GM19240 (cell line): ENCODE data around the gene SAMD13.

Experiments used
- DNase-seq: peaks from one replicate; pipeline ENCODE4 v3.0.0; 2011; ENCODE audit warnings: low spot score; ENCODE audit not compliant: insufficient read length

Gene SAMD13, protein sequence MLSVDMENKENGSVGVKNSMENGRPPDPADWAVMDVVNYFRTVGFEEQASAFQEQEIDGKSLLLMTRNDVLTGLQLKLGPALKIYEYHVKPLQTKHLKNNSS

DNA sequence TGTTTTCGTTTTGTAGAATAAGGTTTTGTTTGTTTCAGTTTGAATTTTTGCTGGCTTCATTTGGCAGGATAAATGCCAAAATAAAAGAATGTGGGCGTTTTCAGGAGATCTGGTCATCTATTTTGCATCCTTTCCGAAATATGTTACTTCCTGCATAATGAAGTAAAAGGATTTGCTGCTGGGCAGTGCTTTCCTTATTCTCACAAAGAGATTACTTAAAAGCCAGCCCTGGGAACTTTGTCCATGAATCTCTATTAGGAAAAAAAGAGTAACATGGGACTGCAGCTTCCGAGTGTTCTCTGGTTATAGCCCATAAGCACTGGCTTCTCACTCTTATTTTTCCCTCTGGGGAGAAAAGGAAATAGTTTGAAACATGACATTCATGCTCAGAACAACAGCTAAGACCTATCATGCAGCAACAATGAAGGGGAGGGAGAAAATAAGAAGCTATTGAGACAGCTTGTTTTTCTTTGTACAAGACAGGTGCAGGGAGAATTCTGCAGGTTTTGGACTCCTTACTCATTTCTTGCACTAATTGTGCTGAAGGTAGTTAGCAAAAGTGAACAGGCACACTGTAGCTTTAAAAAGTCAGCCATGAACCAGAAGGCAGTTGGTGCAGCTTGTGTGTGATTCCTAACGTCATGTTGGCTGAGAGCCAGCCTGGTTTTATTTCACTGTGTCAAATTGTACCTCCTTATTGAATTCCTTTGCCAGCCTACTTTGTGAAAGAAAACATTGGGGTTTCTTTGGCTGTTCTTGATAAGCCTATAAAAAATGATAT, at the start of gene SAMD13:
TSS of gene SAMD13 (plus strand) at position 705 of the 781 bp plus-strand sequence. CDS start 1,527 bp downstream, outside the sequence.
- DNase-seq = no peak

DNA sequence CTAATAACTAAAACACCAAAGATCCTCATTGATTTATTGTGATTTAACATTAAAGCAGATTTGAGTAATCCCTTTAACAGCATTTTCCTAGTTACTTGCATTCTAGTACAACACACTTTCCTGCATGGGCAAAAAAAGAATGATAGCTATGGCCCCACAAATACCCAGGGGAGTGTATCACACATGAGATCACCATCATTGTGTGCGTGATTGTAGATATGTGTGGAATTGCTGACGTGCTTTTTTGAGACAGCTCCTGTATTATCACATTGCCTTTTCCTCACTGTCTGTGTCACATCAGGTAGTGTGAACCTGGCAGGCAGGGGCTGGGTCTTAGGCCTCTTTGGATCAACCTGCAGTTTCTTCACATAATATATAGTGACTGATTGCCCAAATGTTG, 48.5 kb upstream of the SAMD13 start:
- DNase-seq = no peak

DNA sequence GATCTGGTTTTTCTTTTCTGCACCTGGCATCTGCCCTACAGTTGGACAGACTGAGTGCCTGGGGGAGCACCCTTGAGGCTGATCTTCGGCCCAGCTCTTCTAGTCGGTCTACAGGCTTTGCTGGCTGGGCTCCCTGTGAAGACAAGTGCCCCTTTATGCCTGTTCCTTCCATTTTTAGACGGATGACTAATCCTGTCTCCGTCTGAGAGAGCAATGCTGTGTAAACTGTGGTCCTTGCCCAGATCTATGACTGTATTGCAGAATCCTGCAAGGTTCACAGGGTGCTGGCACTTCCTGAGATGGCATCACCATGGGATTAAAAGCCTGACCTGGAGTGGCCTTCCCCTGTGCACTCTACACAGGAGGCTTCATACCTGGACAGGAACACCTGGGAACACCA, 47.6 kb upstream of the SAMD13 start:
- DNase-seq = no peak

DNA sequence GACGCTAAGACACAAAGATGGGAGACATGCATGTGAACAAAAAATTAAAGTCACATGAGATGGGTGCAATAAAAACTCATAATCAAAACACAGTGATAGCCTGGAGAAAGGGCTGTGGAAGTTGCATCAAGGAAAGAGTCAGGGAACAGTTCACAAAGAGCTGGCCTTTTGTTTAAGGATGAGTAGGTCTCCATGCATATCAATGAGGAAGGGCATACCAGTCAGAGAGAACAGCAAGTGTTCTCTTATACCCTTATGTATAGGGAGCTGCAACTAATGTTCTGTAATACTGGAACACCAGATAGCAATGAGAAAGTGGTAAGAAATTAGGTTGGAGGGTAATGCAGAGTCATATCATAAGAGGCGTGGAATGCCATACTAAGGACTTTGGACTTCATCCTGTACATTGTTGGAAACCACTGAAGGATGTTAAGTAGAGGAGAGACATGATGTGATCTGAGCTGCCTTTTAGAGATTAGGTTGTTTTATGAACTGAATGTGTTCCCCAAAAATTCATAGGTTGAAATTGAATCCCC, 46.7 kb upstream of the SAMD13 start:
- DNase-seq = no peak

DNA sequence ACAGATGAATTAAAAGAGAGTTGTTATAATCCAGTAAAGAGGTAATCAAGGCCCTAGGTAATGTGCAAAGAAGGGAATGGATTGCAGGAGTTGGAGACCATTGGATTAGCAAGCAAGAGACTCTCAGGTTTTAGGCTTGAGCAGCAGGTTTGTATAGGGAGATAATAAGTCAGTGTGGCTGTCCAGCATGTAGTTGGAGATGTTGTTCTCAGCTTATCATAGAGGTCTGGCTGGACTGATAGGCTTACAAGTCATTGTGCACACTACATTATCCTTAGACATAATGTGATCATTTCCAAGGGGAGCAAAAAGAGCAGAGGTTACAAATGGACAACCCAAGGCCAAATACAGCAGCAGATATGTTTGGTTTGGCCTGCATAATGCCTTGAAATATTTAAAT, 45.9 kb upstream of the SAMD13 start:
- DNase-seq = no peak

DNA sequence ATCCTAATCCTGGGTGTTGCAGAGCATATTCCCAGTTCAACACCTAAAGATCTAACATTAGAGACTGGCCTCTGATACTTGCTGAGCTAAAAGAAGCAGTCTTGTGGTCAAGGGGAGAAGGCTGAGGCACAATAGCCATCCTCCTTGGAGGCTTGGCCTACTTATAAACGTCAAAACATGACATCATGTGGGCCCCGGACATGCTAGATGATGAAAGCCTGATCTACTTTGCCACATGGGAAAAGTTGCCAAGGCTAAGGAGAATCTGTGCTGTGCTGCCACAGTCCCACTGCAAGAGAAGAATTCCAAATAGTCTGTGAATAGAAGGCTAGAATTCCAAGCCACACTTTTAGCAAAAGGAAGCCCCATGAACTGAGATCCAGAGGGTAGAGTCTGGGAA, 43.9 kb upstream of the SAMD13 start:
- no peak for DNase-seq

DNA sequence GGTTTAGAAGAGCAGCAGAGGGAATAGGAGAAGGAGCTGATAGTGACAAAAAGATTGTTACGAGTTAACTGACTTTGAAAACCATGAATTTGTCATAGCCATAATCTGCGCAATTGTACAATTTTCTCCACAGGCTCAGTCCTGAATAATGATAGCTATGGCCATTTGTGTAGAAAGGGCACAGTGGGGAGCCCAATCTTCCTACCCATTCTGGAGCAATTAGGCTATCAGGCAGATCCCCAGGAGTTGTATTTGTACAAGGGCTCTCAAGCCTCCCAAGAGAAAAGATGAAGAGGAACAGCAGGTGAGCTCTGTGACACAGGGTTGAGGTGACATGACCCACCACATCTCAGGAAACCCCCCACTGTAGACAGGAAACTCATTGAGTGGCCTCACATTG, 42.1 kb upstream of the SAMD13 start:
- DNase-seq = no peak

DNA sequence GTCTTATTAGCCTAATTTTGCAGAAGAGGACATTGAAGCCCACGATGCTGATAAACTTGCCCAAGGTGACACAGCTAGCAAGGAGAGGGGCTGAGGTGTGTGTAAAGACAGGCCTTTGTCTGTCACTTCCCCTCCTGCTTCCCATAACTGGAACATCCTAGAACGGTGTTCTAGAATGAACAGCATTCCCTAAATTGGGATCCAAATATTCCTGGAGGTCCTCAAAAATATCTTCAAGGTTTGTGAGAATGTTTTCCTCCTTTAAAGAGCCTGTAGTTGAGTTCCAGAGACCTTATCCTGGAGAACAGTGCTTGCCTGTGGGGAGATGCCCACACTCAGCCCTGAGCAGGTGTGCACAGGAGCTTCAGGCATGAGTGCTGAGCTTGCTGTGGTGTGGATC, 41.5 kb upstream of the SAMD13 start:
- no peak for DNase-seq

DNA sequence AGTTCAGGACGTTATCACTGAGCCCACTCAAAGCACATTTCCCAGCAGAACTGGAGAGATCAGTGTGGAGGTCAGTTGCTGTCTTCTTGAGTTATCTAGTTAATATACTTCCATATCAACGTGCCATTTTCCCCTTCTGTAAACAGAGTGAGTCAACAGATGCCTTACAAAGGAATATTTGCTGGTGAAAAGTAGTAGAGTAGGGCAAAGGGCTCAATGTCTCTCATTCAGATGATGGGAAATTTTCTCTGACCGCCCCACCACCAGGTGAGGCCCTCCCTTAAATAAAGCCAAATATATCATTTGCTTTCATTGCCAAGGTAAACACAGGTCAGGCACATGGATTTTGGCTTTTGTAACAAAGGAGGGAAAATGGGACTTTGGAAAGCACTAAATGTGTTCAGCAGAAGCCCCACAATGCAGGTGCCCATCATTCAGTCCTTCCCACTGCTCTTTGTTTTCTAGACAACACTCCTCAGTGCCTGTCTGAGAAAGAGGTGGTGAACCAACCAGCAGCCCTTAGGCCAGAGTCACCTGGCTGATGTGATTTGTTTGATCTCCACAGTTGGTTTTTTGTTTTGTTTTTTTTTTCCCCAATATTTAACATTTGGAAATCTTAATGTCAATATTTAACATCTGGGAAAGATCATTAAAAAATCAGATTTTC, 40.5 kb upstream of the SAMD13 start:
- DNase-seq = no peak

DNA sequence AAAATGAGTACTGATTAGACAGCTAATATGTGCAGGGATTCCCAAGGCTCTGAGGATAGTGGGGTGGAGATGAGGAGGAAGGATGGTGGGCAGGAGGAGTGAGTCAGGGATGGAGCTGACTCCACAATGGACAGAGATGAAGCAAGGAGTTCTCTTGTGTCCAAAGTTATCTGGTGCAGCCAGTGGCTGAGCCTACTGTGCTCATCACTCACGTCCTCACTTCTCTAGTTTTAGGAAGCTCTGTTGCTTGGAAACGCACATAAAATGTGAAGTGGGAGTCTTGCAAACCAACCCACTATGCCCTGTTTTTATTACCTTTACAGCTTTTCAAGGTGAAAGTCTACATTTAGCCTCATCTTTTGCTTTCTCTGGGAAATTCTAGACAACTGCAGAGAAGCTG, 36.5 kb upstream of the SAMD13 start:
- DNase-seq = no peak

DNA sequence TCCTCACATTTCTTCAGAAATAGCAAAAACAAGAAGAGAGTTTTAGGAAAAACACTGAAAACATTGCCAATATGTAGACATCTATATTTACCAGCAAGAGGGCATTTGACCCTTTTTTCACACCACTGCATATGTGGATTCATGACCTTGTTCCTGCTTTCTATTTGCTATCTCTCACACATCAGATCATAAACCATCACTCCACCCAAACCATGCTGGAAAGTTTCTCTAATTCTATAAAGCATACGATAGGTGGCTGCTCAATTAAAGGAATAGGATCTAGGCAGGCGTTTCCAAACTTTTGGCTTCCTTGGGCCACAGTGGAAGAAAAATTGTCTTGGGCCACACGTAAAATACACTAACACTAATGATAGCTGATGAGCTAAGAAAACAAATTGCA, 35.6 kb upstream of the SAMD13 start:
- no peak for DNase-seq

DNA sequence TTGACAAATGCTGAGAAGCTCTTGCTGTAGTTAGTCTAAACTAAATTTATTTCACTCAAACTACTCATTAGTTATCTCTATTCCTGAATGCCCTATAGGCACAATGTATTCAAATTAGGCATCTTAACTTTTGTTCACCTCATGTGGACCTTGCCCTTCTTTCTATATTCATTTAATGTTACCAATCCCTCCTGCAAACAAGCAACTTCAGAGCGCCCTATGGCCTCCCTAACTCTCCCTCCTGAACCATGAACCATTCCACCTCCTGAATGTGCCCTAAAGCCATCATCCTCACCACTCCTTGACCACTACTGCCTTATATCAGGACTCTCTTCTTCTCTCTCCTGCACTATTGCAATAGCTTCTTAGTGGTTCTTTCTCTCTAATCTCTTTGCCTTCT, 34.8 kb upstream of the SAMD13 start:
- no peak for DNase-seq

DNA sequence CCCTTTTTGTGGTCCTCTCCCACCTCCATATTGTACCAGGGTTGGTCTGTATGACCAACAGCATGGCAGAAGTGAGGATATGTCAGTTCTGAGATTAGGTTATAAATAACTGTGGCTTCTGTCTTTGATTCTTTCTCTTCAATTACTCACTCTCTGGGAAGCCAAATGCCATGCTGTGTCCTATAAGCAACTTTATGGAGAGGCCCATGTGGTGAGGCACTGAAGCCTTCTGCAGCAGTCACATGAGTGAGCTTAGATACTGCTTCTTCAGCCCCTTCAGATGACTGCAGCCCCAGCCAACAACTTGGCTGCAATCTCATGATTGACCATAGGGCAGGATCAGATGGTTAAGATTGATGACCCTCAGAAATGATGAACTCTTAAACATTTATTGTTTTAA, 34.0 kb upstream of the SAMD13 start:
- DNase-seq = no peak

DNA sequence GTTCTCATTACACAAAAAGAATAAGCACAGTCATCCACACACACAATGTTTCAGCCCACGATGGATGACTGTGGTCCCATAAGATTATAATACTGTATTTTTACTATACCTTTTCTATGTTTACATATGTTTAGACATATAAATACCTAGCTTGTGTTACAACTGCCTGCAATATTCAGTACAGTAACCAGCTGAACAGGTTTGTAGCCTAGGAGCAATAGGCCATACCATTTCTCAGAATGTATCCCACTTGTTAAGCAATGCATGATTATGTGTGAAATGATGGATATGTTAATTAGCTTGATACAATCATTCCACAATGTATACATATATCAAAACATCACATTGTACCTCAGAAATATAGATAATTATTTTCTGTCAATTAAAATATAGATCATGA, 33.2 kb upstream of the SAMD13 start:
- DNase-seq = no peak

DNA sequence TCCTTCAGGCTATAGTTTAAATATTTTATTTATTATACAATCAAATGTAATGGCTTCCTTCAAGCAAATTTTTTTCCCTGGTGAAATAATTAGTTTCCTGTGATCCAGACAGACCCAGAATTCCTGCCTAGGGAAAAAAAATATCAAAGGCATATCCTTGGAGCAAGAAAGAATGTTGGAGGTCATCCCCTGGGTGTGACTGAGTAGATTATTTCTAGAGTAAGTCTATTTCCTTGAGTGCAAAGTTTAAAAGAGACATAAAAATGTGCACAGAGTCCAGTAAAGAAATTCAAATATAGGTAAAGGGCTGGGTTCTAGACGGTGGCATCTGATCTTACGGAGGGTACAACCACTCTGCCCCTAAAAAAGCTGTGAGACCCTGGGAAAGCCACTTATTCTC, 32.2 kb upstream of the SAMD13 start:
- no peak for DNase-seq

DNA sequence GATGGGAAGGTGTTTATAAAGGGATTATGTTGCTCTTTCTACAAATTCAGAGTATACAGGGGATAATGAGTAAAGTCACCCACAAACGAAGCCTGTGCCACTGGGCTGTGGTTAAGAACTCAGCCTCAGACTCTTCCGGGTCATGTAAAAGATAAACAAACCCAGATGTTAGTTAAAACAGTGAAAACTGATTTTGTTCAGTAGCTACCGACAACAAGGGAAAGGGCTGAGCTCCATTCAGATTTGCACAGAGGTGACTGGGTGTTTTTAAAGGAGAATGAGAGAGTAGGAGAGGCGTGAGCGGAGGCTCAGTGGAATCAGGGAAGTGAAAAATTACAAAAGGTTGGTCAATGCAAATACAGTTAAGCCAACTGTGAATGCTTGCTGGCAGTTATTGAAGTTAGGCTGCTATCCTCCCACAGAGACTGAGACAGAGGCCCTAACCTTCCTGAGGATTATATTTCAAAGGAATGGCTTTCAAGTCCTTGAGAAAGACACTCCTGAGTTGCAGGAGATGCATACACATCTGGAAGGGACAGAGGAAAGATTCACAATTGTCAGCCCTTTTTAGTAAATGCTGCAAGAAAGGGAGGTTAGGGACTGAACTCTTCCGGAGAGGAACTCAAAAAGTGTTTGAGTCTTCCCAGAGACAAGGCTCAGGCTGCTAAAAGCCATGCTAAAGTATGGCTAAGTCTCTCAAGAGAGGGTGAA, 29.9 kb upstream of the SAMD13 start:
- DNase-seq = no peak

DNA sequence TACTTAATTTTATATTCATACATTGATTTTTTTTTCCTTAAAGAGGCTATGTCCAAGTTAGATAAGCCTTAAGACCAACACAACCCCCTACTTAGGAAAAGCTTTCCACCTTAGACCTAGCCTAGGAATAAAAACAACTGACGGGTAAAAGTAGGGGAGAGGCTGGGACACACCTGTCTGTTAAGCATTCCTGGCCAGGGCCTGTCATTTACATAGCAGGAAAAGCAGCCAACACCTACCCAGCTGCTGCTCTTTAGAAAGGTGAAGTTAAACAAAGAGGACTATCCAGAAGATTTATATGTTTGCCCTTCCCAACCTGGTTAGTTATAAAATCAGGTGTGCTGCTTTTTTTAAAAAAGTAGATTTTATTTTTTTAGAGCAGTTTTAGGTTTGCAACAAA, 29.1 kb upstream of the SAMD13 start:
- DNase-seq = no peak

DNA sequence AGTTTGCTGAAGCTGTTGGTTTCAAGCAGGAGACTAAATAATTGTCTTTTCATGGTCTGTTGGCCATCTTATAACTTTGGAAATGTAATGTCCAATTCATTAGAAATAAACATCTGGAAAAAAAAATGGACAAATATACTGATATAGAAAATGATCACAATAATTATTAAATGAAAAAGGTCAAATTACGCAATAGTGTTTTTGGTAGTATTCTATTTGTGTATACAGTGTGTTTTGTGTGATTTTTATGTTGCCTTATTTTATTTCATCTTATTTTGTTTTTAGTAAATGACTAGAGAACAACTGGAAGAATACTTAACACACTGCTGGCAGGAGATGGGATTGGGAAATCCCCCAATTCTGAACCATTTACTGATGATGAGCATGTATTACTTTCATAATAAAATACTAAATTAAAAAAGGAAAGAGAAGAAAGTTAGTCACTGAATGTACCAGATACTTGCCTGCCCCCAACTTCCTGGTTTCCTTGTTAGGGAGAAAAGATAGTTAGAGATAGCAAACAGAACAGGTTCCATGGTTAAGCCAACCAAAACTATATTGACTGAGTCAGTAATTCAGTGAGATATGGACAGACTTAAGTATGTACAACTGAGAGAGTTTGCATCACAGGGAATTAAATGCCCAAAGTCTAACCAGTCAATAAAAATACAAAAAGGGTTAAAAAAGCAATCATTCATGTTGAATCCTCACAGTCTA, 24.0 kb upstream of the SAMD13 start:
- no peak for DNase-seq

DNA sequence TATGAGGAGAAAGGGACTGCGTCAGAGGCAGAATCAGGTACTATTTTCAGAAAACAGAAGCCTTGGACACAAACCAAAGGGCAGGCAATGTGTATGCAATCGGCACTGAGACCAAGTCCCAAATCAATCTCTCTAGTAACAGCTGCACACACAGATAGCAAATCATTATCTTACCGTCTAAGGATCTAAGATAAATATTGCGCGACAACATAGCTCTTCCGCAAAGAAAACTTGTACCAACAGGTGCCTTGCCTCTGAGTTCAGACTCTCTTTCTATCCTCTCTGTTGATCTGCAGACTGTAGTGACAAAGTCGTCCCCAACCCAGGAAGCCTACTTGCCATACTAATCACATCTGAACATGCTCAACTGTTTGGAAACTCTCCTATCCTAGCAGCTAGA, 22.6 kb upstream of the SAMD13 start:
- DNase-seq = no peak

DNA sequence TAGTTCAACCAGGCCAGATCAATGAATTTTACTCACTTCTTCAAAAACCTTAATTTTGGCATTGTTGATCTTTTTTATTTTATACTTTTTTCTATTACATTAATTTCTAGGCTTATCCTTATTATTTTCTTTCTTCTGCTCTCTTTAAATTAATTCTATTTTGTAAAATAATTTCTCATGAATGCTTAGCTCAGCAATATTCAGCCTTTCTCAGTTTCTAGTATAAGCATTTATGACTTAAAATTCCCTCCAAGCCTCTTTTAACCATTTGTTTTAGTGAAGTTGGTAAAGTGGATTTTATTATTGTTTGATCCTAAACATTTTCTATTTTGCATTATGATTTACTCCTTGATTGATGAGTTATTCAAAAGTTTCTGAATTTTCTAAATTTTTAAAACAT, 20.6 kb upstream of the SAMD13 start:
- DNase-seq = no peak

DNA sequence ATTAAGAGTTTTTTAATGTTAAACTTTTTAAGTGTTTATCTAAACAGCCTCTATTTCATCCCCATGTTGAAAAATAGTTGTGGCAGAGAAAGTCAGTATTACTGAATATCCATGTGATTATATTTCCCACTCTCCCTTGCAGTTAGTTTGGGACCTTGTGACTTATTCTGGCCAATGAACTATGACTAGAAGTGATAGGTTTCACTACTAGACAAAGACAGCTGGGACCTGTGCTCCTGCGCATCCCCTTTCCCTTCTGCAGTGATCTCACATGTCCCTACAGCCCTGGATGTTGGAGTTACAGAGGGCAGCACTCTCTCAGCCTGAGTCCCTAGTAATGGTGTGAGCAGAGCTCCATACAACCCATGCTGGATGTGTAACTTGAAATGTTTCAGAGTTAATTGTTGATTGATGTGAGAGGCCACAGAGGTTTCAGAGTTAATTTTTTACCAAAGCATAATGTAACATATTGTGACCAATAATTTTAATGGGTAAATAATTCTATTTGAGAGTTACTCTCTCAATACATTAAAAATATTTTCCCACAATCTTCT, 18.7 kb upstream of the SAMD13 start:
- DNase-seq = no peak
